Prostate gland (tissue), 2 donors: ENCODE measurements around the gene CD3E. TPM values are rescaled to one million over a fixed set of nuclear protein-coding genes. Genes with fewer than 3 reads are reported as not detected.

Experiments
- DNase-seq: peaks from one replicate; pipeline ENCODE4 v3.0.0-alpha.2; 2019; ENCODE audit warnings: low spot score
- H3K27ac ChIP-seq, 2 donors: fragments of 200-600 bp; sonication (generic); 2 replicates each; pipeline ENCODE4 v1.5.1; 2017 to 2019
- H3K27me3 ChIP-seq: fragments of 200-600 bp; sonication (generic); replicated peaks from 2 replicates; pipeline ENCODE4 v1.5.1; 2019; ENCODE audit not compliant: insufficient read depth
- H3K36me3 ChIP-seq, 2 donors: fragments of 200-600 bp; sonication (generic); 1 replicate in 1 of 2; 2 replicates in 1 of 2; pipeline versions ENCODE4 v1.5.1 to v1.8.1; 2017 to 2019
- H3K4me1 ChIP-seq: fragments of 200-600 bp; sonication (generic); replicated peaks from 2 replicates; pipeline ENCODE4 v1.5.1; 2019
- H3K4me3 ChIP-seq, 2 donors: fragments of 200-600 bp; sonication (generic); 2 replicates each; pipeline ENCODE4 v1.5.1; 2017 to 2019
- H3K9me3 ChIP-seq: fragments of 200-600 bp; sonication (generic); 2 replicates; pipeline ENCODE4 v1.5.1; 2017
- POLR2A ChIP-seq: fragments of 450-650 bp; IDR thresholded peaks from one replicate; pipeline ENCODE4 v1.6.1; 2016; ENCODE audit warnings: antibody characterized with exemption, mild to moderate bottlenecking
- POLR2AphosphoS5 ChIP-seq: sonication (generic); formaldehyde crosslinking; IDR thresholded peaks from one replicate; pipeline ENCODE4 v1.6.1; 2017; ENCODE audit warnings: antibody characterized with exemption
- WGBS: methylation state at CpG from one replicate; pipeline ENCODE4 v1.1.5; 2018; 5-methylcytosine and 5-hydroxymethylcytosine counted together
- intact Hi-C: fragments of 100-400 bp; cut with DNase I; formaldehyde crosslinking; loops from one replicate; pipeline ENCODE4 v1.14.2; 2022
- total RNA-seq, 2 donors: library from RNA; depleted of rRNA; stranded (reverse); fragments of >200 nt; gene quantifications; one replicate each; pipeline ENCODE4 v1.1.0, GENCODE V29; 2016
- TF ChIP-seq, protein P1 (sequence below), 4 experiments: fragments of 200-600 bp in 2 of 4; fragments of 450-650 bp in 2 of 4; sonication (generic) in 2 of 4; IDR thresholded peaks; 1 replicate in 3 of 4; 2 replicates in 1 of 4; pipeline ENCODE4 v1.5.1; 2016 to 2019; ENCODE audit warnings: antibody characterized with exemption in 4 of 4, mild to moderate bottlenecking in 2 of 4, moderate library complexity in 2 of 4

The CD3E gene
- total RNA-seq, 2 donors from 2014 or later: 2.8 to 4.6 TPM

DNA sequence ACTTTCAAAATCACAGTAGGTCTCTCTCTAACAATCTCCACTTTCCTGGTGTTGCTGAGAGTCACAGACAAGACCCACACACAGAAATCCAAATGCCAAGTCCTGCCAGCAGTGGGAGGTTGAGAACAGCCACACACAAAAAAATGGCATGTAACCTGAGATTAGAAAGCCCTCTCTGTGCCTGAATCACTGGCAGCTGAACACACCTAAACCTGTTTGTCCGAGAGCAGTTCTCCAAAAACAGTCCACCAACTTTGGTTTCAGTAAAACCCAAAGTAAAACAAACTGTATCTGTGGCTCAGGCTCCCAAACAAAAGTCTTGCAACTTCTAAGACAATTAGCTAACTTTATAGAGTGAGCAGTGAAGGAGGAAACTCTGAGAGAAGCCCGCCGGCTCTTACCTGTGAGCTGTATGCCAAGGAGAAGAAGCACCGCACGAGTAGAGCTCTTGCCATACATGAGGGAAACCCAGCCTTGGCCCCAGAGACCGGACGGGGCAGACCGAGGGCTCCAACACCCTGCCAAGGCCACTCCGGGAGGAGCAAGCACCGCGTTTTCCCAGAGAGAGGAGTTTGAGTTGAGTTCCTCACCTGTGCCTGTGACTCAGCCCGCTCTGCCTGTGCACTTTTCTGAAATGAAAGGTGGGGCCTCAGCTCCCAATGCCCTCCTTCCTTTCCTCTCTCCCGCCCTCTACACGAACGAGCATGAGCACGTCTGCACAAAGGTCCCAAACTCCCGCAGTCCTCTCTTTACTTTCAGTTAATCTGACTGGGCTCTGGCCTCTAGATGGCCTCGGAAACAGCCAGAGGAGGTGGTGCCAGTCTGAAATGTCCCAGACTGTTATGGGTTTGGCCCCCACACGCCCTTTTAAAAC lies 40.6 kb upstream of the CD3E start, which contains the start of gene MPZL2:
Gene MPZL2, minus strand, starts transcription at position 603 of the 874 bp plus-strand sequence. Its CDS starts 144 bp downstream, at position 459.
- intact Hi-C loops: no loop called here
- 2% methylated on average over 19 of the region's 19 CpGs for WGBS
- H3K9me3 ChIP-seq: no peaks in the 10 kb centered on the region
- no peaks in the 10 kb centered on the region for H3K27me3 ChIP-seq
- peak; percentile 87 for TF ChIP-seq POLR2AphosphoS5
- TF ChIP-seq POLR2A: peak; percentile 78
- TF ChIP-seq, protein P1, sequence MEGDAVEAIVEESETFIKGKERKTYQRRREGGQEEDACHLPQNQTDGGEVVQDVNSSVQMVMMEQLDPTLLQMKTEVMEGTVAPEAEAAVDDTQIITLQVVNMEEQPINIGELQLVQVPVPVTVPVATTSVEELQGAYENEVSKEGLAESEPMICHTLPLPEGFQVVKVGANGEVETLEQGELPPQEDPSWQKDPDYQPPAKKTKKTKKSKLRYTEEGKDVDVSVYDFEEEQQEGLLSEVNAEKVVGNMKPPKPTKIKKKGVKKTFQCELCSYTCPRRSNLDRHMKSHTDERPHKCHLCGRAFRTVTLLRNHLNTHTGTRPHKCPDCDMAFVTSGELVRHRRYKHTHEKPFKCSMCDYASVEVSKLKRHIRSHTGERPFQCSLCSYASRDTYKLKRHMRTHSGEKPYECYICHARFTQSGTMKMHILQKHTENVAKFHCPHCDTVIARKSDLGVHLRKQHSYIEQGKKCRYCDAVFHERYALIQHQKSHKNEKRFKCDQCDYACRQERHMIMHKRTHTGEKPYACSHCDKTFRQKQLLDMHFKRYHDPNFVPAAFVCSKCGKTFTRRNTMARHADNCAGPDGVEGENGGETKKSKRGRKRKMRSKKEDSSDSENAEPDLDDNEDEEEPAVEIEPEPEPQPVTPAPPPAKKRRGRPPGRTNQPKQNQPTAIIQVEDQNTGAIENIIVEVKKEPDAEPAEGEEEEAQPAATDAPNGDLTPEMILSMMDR (IDR thresholded peaks at IDR 0.05): peak in 2 of 4 experiments; percentile 10 to 23
- no peaks in the 10 kb centered on the region for H3K36me3 ChIP-seq
- H3K27ac ChIP-seq: peak within 1 kb of the TSS; percentile 84 to 90
- H3K4me1 ChIP-seq: no peaks in the 10 kb centered on the region
- peak within 1 kb of the TSS; percentile 42 to 51 for H3K4me3 ChIP-seq
- DNase-seq: peak; percentile 90

DNA sequence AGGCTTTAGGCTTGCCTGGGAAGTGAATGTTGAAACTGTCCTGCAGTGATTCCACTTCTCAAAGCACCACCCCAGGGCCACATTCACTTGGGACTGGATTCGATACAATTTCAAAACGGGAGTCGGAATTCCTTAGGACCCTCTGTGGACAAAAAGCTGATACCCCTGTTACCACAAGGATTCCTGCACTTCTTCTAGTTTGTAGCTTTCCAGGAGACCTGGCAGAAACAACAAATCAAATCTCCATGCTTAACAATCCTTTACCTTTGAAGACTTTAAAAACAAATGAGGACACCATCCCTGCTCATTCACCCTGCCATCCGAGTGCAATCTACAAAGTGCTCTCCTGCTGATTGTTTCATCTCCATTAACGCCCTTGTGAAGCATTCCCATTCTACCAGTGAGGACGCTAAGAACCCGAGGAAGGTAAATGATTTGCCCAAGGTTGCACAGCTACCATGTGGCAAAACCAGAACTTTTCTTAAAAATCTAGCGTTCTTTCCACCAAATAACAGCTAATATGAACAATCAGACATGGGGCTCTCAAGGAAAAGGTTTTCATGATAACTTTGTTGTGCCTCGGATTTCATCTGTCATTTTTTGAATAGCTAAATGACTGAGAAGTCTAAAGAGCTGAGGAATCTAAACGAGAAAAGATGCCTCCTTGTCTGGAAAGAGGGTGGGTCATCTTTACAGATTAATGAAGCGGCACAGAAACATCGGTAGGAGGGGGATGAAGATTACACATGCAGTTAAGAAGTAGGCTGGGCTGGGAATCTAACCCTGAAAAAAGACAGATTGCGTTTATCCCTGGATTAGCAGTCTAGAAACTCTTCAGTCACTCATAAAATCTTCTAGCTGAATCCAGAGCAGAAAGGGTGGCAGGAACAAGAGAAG lies 39.7 kb upstream of the CD3E start:
- WGBS: 31% methylated on average over 13 of the region's 13 CpGs
- peak; percentile 58 for TF ChIP-seq POLR2A
- TF ChIP-seq, protein P1 (IDR thresholded peaks at IDR 0.05): no peak
- no peak for TF ChIP-seq POLR2AphosphoS5
- Histone ChIP-seq H3K9me3 (no peaks in the 10 kb centered on the region), H3K4me1 (no peaks in the 10 kb centered on the region), H3K4me3 (peak overlapping the region; percentile 42 to 51), H3K27me3 (no peaks in the 10 kb centered on the region), H3K36me3 (no peaks in the 10 kb centered on the region), H3K27ac (peak overlapping the region; percentile 84 to 90)
- DNase-seq: no peak
- intact Hi-C loops: no loop called here

DNA sequence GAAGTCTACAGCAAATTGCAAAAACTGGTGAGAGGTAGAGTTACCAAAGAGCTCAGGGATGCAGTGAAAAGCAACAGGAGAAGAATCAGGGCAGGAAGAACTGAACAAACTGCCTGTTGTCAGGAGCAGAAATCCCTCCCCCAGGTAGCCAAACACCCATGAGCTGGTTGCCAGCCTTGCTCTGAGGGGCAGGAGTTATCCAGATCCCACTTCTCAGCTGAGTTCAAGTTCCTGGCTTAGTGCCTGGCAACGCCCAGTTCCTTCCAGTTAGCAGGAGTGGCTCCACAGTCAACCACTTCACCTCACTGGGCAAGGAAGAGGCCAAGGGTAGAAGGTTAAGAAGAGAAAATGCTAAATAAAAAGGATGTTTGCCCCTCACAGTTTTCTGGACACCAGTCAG lies 38.6 kb upstream of the CD3E start:
- Histone ChIP-seq H3K27me3 (no peaks in the 10 kb centered on the region), H3K4me1 (no peaks in the 10 kb centered on the region), H3K27ac (peak overlapping the region; percentile 84 to 90), H3K9me3 (no peaks in the 10 kb centered on the region), H3K4me3 (no peak overlapping the region), H3K36me3 (no peaks in the 10 kb centered on the region)
- WGBS: 38% methylated on average over 1 of the region's 1 CpG
- TF ChIP-seq, protein P1 (IDR thresholded peaks at IDR 0.05): no peak
- TF ChIP-seq POLR2A (peak; percentile 67), POLR2AphosphoS5 (peak; percentile 64)
- DNase-seq: peak; percentile 86
- intact Hi-C loops: no loop called here

DNA sequence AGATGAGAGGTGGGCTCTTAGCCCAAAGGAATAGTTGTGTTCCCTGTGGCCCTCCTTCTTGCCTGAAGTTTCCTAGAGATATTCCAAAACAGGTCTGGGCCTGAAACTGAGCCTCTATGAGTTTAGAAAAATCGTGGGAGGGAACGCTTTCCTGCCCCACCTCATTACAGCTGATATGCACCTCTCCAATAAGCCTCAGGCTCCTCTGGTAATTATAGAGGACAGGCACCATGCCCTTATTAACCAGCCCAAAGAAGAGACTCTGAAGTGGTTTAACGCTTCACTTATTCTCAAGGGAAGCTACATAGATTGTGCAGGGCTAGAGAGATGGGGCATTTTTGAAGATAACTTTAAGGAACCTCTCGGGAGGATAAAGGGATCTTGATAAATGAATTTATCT lies 37.0 kb upstream of the CD3E start:
- intact Hi-C loops: no loop called here
- TF ChIP-seq POLR2AphosphoS5: no peak
- peak; percentile 13 for TF ChIP-seq POLR2A
- TF ChIP-seq, protein P1 (IDR thresholded peaks at IDR 0.05): no peak
- Histone ChIP-seq H3K27me3 (no peaks in the 10 kb centered on the region), H3K27ac (peak overlapping the region in 1 of 2 donors; percentile 84), H3K4me3 (no peak overlapping the region), H3K4me1 (no peaks in the 10 kb centered on the region), H3K36me3 (no peaks in the 10 kb centered on the region), H3K9me3 (no peaks in the 10 kb centered on the region)
- no peak for DNase-seq
- WGBS: 51% methylated on average over 4 of the region's 4 CpGs
